B cell (primary cell): ENCODE results near the gene SEC24C.
"Not testable (repeated sequence)": the region's sequence is repeated elsewhere in the genome, so short reads cannot be mapped to it uniquely, and the experiment has no call there.

ENCODE experiments used
- CTCF ChIP-seq: fragments of 200-600 bp; IDR thresholded peaks from one replicate; pipeline ENCODE4 v1.8.0; 2022; ENCODE audit warnings: antibody characterized with exemption, mild to moderate bottlenecking
- EZH2 ChIP-seq: IDR thresholded peaks from 2 replicates; pipeline ENCODE4 v1.6.1; 2012; ENCODE audit warnings: borderline replicate concordance, low read depth, mild to moderate bottlenecking, moderate library complexity, low read length; ENCODE audit not compliant: insufficient read depth, poor library complexity, severe bottlenecking

GRCh38 chr10:73711683-73712082 lies 32.5 kb upstream of the SEC24C start:
- TF ChIP-seq CTCF, EZH2: not testable (repeated sequence)
